Measurements from ENCODE around the gene HOXB2.
"Not testable (repeated sequence)": the region's sequence is repeated elsewhere in the genome, so short reads cannot be mapped to it uniquely, and the experiment has no call there.

The HOXB2 gene

DNA sequence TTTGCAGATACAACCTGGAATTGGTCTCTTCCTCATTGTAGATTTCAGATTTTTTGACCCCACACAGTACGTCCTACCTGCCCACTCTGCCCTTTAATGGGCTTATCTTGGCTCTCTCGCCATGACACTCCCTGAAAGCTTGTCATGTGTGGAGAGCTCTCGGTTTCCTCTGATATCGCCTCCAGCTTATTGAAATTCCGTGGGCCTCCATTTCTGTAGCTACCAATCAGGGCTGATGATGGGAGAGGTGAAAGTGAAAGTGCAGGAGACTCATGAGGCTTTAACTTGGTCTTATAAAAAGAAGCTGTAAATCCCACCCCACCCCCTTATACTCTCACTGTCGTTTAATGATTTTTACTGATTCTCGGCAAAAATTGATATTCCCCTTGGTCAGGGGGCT lies 31.8 kb downstream of the HOXB2 start:
- DNase-seq = peak in 1 of 5 donors; percentile 33

DNA sequence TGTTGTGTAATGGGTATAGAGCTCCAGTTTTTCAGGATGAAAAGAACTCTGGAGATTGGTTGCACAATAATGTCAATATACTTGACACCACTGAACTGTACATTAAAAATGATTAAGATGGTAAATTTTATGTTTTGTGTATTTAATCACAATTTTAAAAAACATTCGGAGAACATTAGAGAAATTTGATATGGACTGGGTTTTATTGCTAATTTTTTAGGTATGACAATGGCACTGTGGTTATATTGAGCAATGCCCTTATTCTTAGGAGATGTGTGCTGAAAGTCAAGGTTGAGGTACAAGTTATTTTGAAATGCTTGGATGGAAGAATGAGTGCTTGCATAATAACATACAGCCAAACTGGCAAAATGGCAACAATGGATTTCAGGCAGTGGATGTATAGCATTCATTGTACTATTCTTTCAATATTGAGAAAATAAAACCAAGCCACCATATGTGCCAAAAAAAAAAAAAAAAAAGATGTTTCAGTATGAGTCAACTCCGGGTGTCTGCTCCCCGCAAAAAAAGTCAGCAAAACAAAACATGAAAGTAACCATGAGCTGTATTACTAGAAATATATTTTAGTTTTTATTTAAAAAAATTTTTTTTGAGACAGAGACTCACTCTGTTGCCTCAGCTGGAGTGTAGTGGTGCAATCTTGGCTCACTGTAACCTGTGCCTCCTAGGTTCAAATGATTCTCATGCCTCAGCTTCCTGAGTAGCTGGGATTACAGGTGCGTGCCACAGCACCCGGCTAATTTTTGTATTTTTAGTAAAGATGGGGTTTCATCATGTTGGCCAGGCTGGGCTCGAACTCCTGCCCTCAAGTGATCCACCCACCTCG lies 33.9 kb downstream of the HOXB2 start:
- peak in 3 of 5 donors; percentile 12 to 81 (median 18) for DNase-seq

DNA sequence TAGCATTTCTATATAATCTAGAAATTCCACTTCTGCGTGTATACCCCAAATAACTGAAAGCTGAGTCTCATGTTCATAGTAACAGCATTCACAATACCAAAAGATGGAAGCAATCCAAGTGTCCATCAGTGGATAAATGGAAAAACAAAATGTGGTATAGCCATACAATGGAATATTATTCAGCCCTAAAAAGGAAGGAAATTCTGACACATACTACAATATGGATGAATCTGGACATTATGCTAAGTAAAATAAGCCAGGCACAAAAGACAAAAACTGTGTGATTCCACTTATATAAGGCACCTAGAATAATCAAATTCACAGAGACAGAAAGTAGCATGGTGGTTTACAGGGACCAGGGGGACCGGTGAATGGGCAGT lies 34.5 kb downstream of the HOXB2 start:
- DNase-seq = no peak

DNA sequence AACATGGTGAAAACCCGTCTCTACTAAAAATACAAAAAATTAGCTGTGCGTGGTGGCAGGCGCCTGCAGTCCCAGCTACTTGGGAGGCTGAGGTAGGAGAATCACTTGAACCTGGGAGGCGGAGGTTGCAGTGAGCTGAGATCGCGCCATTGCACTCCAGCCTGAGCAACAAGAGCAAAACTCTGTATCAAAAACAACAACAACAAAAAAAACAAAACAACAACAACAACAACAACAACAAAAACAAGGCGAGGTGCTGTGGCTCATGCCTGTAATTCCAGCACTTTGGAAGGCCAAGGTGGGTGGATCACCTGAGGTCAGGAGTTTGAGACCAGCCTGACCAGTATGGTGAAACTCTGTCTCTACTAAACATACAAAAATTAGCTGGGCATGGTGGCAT lies 35.2 kb downstream of the HOXB2 start:
- not testable (repeated sequence) for DNase-seq

DNA sequence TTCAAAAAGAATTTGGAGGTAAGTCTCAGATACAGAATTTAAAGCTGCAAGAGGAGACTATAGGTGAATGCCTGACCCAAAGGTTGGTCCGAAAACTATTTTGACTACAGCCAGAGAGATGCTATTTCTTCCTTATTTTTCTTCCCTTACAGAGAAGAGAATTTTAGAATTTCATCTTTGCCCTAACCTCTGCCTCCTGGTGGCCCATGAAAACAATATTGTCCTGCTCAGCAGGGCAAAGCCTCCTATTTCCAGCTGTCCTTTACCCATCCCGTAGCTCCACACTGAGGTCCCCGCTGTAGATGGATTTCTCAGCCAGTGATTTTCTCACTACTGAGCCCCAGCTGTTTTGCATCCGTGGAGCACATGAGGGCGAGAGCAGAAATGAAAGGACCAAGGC lies 38.7 kb downstream of the HOXB2 start:
- no peak for DNase-seq

DNA sequence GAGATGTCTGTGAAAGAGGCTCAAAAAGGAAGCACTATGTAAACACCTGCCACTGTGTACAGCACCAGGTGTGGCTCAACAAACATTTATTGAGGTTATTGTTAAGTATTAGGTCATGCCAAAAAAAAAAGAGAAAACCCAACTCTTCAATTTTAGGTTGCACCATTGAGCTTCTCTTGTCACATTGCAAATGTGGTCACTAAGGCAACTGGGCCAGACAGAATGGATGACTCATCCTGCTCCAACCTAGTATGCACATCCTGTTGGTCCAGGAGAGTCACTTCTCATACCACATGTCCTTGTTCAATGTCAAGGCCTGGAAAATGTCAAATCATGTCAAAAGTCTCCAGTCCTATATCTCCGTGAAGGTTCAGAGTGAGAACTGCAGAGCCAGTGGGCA lies 39.1 kb downstream of the HOXB2 start:
- DNase-seq = peak in 3 of 5 donors; percentile 27 to 89 (median 29)

DNA sequence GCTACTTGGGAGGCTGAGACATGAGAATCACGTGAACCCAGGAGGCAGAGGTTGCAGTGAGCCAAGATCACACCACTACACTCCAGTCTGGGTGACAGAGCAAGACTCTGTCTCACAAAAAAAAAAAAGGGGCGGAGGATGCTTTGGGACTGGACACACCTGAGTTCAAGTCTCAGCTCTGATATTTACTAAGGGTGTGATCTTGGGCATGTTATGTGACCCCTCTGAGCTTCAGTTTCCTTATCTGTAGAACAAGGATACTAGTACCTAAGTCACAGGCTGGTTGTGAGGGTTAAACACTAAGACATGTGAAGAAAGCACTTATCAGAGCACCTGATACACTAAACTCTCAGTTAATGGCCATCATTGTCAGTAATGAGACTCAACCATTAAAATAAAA lies 40.0 kb downstream of the HOXB2 start:
- DNase-seq = no peak

DNA sequence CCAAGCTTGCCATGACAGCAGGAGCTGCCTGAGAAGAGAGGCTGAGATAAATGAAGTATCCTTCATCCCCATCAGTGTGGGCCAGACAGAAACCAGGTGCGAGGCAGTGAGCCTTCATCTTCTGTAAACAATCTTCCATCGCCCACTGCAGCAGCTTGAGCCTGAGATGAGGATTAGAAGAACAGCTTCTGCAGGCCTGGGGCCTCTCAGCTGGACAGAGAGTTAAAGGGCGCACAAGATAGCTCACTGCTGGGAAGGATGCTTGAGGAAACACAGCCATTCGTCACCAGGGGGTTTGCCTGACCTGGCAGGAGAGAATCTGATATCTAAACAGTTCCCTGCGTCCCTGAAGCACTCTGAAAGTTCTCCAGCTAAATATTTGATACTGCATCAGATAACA lies 41.2 kb downstream of the HOXB2 start:
- no peak for DNase-seq

DNA sequence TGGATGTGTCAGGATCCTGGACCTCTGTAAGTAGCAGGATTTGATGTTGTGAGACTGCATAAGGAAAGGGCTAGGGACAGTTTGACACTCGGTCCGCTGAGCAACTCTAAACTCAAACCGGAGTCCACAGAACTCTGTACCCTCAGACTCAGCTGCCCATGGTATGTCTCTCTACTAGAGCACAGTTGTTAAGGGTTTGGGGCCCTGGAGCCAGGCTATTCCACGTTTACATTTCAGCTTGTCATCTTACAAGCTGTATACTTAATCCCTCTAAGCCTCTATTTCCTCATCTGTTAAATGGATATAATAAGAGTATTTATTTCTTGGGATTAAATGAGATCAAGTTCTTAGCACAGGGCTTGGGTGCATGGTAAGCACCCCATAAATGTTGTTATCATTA lies 42.0 kb downstream of the HOXB2 start:
- no peak for DNase-seq

DNA sequence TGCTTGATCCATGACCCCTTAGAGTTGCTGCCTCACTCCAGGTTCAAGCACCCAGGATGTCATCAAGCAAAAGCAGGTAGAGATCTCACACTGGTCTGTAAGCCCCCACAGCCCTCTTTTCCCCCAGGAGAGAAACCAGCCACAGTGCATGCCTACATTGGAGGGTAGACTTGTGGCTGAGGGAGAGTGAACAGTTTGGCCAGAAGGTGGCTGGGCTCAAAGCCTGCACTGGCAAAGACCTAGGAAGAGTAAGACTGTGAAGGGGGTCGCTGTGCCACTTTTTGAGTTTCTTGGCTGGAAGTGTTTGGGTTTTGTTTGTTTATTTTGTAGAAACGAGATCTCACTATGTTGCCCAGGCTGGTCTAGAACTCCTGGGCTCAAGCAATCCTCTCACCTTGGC lies 42.6 kb downstream of the HOXB2 start:
- DNase-seq = no peak

DNA sequence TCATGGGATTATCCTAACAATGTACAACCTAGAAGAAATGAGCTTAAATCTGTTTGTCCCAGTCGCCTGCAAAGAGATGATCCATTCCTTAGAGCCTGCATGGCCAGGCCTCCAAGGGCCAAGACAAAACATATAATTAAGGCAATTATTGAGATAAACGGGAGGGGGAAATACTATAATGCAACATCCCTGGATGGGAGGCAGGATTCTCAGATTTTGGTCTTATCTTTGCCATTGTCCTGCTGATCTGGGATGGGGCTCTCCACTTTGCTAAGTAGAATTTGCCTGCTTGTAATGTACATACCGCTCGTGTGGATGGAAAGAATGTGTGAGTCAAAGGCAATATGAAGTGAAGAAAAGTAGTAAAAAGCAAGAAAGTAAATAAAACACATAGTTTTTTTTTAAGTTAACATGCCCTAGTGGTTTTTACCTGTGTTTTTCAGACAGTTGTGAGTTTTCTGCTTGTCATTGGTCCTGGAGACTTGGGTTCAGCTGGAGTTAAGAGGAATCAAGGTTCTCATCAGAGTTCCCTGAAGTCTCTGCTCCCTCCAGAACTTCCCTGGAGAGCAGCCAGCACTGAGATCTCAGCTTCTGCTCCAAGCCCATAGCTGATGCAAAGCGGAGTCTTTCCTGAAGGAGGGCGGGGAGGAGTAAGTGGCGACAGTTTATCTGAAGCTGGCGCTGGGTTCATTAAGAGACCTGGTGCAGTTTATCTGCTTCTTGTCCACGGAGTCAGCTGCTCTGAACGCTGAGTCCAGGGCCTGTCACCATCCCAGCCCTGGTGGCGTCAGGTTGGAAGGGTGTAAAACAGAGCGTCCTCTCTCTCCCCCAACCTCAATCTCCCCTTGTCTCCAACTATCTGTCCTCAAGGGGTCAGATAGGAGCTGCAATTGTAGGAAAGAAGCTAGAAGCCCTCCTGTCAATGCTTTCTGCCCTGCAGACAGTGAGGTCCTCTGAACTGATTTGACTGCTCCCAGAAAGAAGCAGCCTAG lies 44.2 kb downstream of the HOXB2 start:
- no peak for DNase-seq

DNA sequence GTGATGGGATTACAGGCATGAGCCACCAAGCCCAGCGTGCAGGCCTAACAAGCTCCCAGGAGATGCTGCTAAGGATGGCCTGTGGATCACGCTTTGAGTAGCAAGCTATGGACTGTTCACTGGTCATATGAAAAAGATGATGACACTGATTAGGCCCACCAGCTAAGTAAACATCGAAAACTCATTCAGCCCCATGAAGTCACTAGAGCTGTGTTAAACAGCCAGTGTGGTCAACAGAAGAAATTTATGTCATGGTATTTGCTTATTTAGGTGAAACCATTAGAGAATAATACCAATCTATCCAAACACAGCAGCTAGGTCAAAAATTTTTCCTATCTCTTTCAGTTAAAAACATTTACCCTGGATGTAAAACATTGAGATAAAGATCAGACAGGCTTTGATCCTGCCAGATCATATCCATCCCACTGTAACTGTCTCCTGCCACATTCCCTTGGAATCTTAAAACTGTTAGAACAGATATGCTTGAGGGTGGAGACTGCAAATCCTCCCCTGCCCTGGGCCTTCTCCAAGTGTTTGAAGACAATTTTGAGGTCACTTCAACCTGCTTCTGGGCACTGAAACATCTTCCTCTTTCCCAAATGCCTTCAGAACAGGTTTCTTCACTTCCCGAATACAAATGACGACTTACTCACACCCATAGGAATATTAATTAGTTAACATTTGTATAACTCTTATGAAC lies 45.0 kb downstream of the HOXB2 start:
- DNase-seq = no peak

DNA sequence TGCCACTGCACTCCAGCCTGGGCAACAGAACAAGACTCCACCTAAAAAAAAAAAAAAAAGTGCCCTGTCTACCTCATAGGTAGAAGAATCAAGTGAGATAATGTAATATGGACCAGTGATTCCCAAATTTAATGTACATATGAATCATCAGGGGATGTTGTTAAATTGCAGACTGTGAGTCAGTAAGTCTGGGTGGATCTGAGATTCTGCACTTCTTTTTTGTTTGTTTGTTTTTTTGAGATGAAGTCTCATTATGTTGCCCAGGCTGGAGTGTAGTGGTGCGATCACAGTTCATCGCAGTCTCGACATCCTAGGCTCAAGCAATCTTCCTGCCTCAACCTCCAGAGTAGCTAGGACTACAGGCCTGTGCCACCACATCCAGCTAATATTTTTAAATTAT lies 45.7 kb downstream of the HOXB2 start:
- no peak for DNase-seq

DNA sequence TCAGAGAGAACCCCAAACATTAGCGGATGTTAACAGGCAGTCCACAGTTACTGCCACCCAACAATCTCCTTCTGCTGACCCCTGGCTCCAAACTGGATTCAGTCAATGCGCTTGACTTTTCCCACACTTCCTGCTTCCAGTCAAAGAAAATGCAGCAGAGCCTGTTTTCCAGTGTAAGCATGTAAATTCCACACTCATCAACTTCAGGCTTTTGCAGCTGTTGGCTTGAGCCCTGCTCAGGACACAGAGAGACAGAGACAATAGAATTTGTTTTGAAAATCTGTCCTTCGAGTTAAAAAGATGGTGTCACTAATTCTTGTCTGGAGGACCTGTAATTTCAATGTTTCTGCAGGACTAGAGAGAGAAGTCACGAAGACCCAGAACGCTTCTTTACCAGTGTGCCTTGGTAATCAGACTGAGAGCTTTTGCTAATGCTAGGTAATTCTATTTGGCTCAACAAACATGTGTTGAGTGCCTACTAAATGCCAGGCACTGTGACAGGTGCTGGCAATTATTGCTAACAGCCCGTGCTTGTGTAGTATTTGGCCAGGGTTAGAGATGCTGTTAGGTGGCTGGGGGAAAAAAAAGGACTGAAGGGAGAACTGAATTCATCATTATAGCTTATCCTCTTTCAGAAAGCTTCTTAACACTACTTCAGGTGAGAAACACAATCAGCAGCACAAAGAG lies 46.6 kb downstream of the HOXB2 start:
- no peak for DNase-seq

DNA sequence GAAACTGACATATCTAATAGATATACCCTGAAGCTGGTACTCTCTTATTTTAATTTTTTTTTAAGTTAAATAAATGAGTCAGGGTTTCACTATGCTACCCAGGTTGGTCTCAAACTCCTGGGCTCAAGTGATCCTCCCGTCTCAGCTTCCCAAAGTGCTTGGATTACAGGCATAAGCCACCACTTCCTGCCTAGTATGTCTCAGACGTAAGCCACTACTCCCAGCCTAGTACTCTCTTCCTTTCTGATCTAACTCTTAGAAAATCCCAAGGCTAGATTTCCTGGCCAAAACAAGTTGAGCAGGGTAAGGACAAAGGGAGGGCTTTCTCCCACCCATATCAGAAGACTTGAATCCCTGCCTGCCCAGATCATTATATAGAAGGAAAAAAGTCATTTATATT lies 47.8 kb downstream of the HOXB2 start:
- no peak for DNase-seq

DNA sequence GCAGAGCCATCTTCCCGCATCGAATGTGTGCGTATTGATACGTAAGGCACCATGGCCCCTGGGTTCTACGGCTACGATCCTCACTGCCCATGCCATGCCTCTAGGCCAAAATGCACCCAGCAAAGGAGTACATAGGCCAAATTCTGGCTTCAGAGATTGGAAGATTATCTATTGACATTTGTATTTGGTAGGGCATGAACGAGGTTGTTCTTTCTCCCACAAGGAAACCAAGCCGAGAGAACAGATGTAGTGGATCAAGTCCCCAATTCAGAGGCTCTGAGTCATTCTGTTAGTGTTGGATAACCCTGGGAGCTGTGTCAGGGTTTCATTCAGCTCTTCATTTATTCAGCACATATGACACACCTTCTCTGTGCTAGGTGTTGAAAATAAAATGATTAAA lies 50.6 kb downstream of the HOXB2 start:
- no peak for DNase-seq
